AG04450 (cell line): ENCODE measurements around the gene GPRC5C. TPM values are rescaled to one million over a fixed set of nuclear protein-coding genes. Genes with fewer than 3 reads are reported as not detected.

Experiments
- CTCF ChIA-PET: fragments of 300-600, 350-600 bp; formaldehyde crosslinking; extraction: SDS; loops from one replicate; lab custom pipeline; 2022; ENCODE audit warnings: antibody characterized with exemption, inconsistent platforms; lab: Charles Lee
- POLR2A ChIA-PET: fragments of 350-600 bp; formaldehyde crosslinking; extraction: SDS; loops from one replicate; lab custom pipeline; 2021; ENCODE audit warnings: antibody characterized with exemption, inconsistent platforms; lab: Yijun Ruan, JAX
- DNase-seq: peaks from one replicate; pipeline ENCODE4 v3.0.0-alpha.2; 2011; ENCODE audit warnings: low read depth, low spot score
- H3K27ac ChIP-seq: one replicate; pipeline ENCODE4 v1.5.1; 2012; ENCODE audit warnings: low read depth, low read length, control low read depth
- H3K27me3 ChIP-seq: one replicate; pipeline ENCODE4 v1.6.0; 2012; ENCODE audit warnings: low read length; ENCODE audit not compliant: control insufficient read depth, insufficient read depth
- H3K4me3 ChIP-seq: 2 replicates; pipeline ENCODE4 v1.5.1; 2011; ENCODE audit warnings: mild to moderate bottlenecking, low read depth, low read length, control low read depth
- H3K9me3 ChIP-seq: 2 replicates; pipeline ENCODE4 v1.5.1; 2012; ENCODE audit warnings: low read length; ENCODE audit not compliant: control insufficient read depth, insufficient read depth
- CTCF ChIP-seq: IDR thresholded peaks from 2 replicates; pipeline ENCODE4 v1.5.1; 2011; ENCODE audit warnings: low read depth, low read length, control low read depth, inconsistent platforms
- polyA plus RNA-seq: library from polyadenylated mRNA; depleted of rRNA; stranded (reverse); fragments of >200 nt; gene quantifications from 2 replicates; pipeline ENCODE4 v1.2.3, GENCODE V29; 2011

Gene GPRC5C
- polyA plus RNA-seq, 1 experiment = 0.14 TPM

- Histone ChIP-seq H3K27me3 (no peaks in the 10 kb centered on the region), H3K4me3 (no peak overlapping the region), H3K9me3 (peaks cover 44% of the 10 kb centered on the region), H3K27ac (no peak overlapping the region)
- POLR2A ChIA-PET = no interaction called here
- DNase-seq = no peak
- CTCF ChIA-PET = no interaction called here
- no peak for TF ChIP-seq CTCF
Measured at GRCh38 chr17:74439691-74440567, 8.0 kb downstream of the GPRC5C start.

GRCh38 chr17:74441537-74441936, 9.6 kb downstream of the GPRC5C start:
- TF ChIP-seq CTCF = no peak
- no peak for DNase-seq
- Histone ChIP-seq H3K4me3 (no peak overlapping the region), H3K27ac (no peak overlapping the region), H3K9me3 (peaks cover 44% of the 10 kb centered on the region), H3K27me3 (no peaks in the 10 kb centered on the region)
- CTCF ChIA-PET = interaction anchor here (0.6 kb wide), 1 partner anchor 18 kb away, joined by 3 read pairs; no protein-coding TSS in a partner anchor
- POLR2A ChIA-PET = no interaction called here

- Histone ChIP-seq H3K27me3 (no peaks in the 10 kb centered on the region), H3K9me3 (peaks cover 41% of the 10 kb centered on the region), H3K27ac (no peak overlapping the region), H3K4me3 (no peak overlapping the region)
- DNase-seq = no peak
- CTCF ChIA-PET = no interaction called here
- no peak for TF ChIP-seq CTCF
- POLR2A ChIA-PET = no interaction called here
Measured at GRCh38 chr17:74442291-74442669, 10.4 kb downstream of the GPRC5C start.

- Histone ChIP-seq H3K4me3 (no peak overlapping the region), H3K27ac (no peak overlapping the region), H3K27me3 (no peaks in the 10 kb centered on the region), H3K9me3 (peaks cover 38% of the 10 kb centered on the region)
- CTCF ChIA-PET = no interaction called here
- DNase-seq = no peak
- TF ChIP-seq CTCF = no peak
- POLR2A ChIA-PET = no interaction called here
Measured at GRCh38 chr17:74442670-74443515, 11.0 kb downstream of the GPRC5C start.
